Stimulated activated CD8-positive, alpha-beta memory T cell treated with anti-CD3 and anti-CD28 coated beads, Interleukin-7, amount 100 ng/mL, for 4 hours (primary cell): ENCODE measurements around the gene LZTS2.
A peak's percentile ranks its signal among the peaks of the same experiment; 100 is the strongest.

ENCODE experiments used
- DNase-seq, 2 donors: peaks; one replicate each; pipeline ENCODE4 v3.0.0-alpha.2; 2020; ENCODE audit warnings: low read depth in 2 of 2

LZTS2 gene

GRCh38 chr10:100978121-100978900, 21.3 kb upstream of the LZTS2 start:
- no peak for DNase-seq

DNA sequence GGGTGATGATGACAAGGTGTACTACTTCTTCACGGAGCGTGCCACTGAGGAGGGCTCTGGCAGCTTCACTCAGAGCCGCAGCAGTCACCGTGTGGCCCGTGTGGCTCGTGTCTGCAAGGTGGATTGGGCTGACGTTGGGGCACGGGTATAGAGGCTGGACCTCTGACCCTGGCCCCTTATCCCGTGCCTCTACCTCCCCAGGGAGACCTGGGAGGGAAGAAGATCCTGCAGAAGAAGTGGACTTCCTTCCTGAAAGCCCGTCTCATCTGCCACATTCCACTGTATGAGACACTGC, 20.8 kb upstream of the LZTS2 start:
- DNase-seq, result no peak

DNA sequence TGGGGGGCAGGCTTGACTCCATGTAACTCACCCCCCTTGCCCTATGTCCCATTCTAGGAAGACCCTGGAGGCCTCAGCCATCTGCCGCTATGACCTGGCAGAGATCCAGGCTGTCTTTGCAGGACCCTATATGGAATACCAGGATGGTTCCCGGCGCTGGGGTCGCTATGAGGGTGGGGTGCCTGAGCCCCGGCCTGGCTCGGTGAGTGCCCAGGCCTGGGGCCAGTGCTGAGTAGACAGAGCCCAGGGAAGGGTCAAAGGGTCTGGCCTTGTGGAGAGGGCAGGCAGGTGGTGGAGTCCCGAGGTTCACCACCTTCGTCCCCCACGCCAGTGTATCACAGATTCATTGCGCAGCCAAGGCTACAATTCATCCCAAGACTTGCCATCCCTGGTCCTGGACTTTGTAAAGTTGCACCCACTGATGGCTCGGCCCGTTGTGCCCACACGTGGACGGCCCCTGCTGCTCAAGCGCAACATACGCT, 19.8 kb upstream of the LZTS2 start:
- no peak for DNase-seq

GRCh38 chr10:100980311-100980710, 19.3 kb upstream of the LZTS2 start:
- no peak for DNase-seq

DNA sequence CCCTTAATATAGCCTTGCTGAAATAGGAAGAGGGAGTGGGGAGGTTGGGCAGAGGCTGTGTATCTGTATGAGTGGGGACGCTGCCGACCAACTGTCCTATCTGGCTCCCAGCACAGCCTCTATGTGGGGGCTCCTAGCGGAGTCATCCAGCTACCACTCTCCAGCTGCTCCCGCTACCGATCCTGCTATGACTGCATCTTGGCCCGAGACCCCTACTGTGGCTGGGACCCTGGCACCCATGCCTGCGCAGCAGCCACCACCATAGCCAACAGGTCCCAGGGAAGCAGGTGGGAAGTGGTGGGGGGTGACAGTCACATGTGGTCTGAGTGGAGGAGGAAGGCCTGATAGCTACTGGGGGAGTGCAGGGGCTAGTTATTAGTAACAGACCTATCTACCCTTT, 18.9 kb upstream of the LZTS2 start:
- DNase-seq, result no peak

DNA sequence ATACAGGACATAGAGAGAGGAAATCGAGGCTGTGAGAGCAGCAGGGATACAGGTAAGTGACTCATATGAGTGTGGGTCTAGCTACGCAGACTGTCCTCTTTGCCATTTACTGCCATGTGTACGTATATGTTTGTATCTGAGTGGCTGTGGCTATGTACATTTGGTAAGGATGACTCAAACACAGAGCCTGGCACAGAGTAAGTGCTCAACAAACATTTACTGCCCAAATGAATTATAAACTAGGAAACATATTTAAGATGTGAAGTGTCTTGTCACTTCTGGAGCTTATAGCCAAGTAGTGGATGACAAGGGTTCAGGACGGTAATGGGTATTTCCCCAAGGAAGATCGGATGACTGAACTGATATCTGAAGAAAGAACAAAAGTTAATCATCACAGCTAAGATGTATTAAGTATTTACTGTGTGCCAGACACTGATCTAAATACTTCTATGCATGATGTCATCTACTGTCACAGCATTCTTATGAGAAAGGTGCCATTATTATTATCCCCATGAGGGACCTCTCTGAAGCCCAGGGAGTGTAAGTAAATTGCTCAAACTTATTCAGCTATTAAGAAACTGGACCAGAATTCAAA, 18.3 kb upstream of the LZTS2 start:
- DNase-seq, result no peak

GRCh38 chr10:100982916-100983830, 16.4 kb upstream of the LZTS2 start:
- DNase-seq, result no peak

DNA sequence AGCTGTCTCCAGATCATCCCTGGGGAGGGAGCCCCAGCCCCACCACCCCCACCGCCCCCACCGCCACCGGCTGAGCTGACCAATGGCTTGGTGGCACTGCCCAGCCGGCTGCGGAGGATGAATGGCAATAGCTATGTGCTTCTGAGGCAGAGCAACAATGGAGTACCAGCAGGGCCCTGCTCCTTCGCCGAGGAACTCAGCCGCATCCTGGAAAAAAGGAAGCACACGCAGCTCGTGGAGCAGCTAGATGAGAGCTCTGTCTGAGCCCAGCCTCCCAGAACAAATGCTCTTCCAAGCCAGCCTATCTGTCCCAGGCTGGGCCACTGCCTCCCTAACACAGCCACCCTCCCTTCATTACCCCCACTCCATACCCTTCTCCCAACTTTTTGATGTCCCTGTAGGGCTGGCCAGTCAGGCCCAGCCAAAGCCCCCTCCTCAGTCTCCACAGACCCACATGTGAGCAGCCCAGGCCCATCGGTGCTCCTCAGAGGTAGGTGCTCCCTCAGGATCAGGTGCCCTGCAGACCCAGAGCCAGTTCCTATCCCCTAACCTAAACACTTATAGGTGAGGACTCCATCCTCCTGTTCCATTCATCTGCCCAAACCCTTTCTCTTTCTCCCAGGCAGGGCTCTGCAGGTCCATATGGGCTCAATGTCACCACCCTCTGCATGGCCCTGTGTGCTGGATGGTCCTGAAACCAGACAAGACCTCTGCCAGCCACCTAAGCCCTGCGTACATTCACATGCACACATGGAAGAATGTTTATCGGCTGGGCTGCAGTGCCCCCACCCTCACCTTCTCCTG, 15.5 kb upstream of the LZTS2 start:
- no peak for DNase-seq

DNA sequence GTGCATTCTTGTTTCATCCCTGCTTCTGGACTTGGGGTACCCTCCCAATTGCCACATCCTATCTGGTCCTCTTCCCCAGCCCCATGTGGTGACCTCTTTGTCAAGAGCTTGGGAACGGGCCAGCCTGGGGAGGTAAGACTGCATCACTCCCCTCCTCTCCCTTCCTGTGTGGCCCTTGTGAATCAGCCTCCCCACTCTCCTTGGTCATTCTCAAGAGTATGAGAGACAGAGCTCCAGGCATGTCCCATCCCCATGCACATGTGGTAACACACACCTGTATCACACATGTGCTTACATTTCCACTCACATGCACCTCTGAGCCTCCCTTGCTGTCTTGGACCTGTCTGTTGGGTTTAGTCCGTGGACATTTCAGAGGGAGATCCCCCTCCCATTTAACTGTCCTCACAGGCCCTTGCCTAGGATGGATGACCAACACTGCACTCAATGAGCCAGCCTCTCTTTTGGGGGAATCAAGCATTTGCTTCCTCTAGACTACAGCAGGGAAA, 14.9 kb upstream of the LZTS2 start:
- no peak for DNase-seq

DNA sequence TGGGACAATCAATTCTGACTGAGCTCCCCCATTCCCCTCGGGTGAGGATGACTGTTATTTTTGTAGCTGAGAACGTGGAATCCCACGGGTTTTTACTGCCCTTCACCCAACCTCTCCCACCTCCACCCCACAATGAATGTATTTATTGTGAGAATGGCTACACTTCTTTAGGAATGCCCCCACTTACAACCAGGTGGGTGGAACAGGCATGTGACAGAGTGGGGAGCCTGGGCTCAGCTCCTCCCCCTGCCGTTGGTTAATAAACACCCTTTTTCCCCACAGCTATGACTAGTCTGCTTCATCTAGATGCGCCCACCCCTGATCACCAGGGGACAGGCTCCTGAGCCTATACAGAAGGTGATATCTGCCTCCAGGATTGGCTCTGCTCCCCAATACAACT, 14.3 kb upstream of the LZTS2 start:
- DNase-seq, result no peak

DNA sequence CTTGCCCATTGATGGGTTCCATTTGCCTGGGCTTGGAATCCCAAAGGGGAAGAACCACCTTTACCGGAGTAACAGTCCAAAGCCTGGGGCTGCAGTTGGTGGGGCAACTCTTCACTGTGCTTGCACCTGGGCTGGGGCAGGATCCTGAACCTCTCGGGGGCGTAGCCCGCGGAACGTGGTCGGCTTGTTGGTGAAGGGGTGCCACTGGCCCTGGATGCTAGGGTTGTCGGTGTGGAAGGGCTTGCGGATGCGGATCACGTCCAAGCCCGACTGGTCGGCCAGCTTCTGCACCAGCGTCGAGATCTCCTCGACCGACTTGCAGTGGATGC, 13.0 kb upstream of the LZTS2 start:
- DNase-seq, result no peak

DNA sequence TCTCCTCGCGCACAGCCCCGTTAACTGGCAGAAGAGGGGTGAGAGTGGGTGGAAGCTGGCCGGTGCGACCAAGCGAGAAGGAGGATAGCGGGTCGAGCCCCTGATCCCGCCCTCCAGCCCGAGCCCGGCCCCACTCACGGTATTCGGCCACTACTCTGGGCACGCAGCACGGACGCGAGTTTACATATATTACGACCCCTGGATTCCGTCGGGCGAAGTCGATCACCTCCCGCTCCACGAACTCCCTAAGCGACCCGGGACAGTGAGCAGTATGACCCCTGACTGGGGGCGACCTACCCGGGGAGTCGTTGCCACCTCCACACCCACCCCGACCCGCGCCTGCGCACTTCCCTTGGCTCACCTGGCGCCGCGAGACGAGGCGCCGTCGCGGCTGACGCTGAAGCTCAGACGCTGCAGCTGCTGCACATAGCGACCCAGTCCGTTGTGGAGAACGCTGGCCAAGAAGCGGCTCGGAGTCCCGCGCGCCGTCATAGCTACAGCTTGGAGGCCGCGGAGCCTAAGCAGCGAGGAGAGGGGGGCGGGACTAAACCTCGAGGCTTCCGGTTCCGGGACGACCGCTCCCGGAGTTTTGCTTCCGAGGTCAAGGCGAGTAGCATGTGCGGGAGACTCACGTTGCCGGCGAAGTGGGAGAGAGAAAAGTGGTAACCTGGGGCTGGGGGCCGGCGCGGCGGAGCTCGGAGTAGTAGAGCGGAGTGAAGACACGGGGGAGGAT, 12.5 kb upstream of the LZTS2 start, which contains the start of the genes MRPL43 and TWNK:
Gene MRPL43, minus strand, starts transcription at position 546 of the 733 bp plus-strand sequence. Its CDS starts 54 bp downstream, at position 492.
Gene TWNK, plus strand, starts transcription at position 592 of the 733 bp plus-strand sequence. CDS start 668 bp downstream, outside the sequence.
- DNase-seq, result peak; percentile 74 to 77

DNA sequence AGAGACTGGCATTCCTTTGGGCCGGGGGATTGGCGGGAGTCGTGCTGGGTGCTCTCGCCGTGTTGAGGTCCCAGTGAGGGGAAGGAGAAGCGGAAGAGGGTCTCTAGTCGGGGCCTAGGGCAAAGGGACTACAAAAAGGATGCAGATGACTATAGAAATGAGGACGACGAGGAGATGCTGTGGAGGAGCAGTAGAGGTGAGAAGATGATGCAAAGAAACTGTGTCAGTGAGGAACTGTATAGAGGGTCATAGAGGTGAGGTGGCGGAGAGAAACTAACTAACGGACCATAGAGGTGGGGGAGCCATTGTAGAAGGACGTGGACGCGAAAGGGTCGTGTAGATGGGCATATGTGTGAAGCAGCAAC, 11.9 kb upstream of the LZTS2 start:
- no peak for DNase-seq

- DNase-seq, result no peak
Measured at GRCh38 chr10:100988166-100988565, 11.4 kb upstream of the LZTS2 start.

DNA sequence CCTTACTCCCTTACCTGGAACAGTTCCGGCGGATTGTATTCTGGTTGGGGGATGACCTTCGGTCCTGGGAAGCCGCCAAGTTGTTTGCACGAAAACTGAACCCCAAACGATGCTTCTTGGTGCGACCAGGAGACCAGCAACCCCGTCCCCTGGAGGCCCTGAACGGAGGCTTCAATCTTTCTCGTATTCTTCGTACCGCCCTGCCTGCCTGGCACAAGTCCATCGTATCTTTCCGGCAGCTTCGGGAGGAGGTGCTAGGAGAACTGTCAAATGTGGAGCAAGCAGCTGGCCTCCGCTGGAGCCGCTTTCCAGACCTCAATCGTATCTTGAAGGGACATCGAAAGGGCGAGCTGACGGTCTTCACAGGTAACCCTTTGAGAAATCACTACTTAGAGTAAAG, 10.5 kb upstream of the LZTS2 start:
- DNase-seq, result no peak

- DNase-seq, result no peak
Measured at GRCh38 chr10:100993986-100994708, 5.5 kb upstream of the LZTS2 start.

DNA sequence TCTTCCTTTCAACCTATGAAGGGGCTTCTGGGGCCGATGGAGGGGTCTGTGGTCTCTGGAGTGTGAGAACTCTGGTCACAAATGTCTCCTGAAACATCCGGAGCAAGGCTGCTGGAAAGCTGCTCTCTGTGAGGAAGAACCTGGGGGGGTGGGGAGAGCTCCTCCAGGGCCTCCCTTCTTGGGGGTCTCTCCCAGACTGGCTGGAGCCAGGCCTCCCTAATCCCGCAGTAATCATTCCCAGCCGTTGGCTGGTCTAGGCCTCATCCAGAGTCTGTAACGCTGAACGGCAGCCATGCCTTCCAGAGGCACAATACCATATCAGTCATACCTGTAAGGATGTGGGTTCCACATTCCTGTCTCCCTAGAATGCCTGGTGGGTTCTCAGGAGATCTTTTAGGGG, 4.4 kb upstream of the LZTS2 start:
- no peak for DNase-seq

DNA sequence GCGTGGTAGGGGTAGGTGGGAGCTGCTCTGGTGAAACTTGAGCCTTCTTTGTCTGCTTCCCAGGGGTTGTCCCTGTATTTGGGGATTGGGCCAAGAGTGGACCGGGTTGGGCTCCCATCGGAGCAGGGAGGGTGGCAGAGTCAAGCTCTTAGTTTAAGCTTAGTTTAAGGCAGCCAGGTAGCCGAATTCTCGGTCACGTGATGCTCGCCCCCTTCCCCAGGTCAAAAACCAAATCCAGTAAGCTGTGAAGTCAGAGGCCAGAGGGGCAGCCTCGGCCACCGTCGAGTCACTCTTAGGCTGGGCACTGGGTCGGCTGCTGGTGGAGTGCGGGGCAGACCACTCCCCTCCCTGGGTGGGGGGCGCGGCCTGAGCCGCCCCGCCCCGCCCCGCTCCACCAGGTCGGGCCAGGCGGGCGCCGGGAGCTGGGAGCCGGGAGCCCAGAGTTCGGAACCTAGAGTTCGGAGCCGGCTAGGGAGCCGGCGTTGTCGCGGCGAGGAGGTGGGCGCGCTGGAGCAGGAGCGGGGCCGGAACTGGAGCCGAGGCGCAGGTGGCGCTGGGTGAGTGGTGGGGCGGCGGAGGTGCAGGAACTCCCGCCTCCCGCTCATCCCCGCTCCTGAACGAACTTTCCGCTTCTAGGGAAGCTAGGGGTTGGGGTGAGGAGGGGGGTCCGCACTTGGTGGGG, 2.8 kb upstream of the LZTS2 start:
- DNase-seq, result peak in 1 of 2 donors; percentile 16

GRCh38 chr10:100997360-100998182, 2.0 kb upstream of the LZTS2 start:
- peak in 1 of 2 donors; percentile 57 for DNase-seq
